ENCODE measurements around the gene DPYD.

DPYD gene

DNA sequence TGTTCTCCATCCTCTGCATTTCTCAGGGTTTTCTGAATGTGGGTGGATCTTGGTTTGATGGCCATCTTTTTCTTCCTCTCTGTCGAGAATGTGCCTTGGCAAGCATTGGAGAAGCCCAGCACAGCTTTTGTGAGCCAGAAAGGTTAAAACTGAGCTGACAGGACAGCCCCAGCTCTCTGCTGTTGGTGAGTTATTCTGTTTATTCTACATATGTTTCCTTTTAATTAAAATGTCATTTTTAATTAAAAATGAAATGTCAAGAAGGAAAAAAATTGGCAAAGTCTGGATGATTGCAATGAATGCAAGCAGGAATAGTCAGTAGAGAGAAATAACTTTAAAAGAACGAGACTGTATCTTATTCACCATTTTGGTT, 873.4 kb downstream of the DPYD start:
- POLR2A ChIA-PET, result no interaction called here
- CTCF ChIA-PET, result interaction anchor here (1.0 kb wide), 1 partner anchor 78 kb away, joined by 3 read pairs; no protein-coding TSS in a partner anchor
- TF ChIP-seq ELF4 (IDR thresholded peaks at IDR 0.05) (no peak), SP1 (IDR thresholded peaks at IDR 0.05) (no peak)

DNA sequence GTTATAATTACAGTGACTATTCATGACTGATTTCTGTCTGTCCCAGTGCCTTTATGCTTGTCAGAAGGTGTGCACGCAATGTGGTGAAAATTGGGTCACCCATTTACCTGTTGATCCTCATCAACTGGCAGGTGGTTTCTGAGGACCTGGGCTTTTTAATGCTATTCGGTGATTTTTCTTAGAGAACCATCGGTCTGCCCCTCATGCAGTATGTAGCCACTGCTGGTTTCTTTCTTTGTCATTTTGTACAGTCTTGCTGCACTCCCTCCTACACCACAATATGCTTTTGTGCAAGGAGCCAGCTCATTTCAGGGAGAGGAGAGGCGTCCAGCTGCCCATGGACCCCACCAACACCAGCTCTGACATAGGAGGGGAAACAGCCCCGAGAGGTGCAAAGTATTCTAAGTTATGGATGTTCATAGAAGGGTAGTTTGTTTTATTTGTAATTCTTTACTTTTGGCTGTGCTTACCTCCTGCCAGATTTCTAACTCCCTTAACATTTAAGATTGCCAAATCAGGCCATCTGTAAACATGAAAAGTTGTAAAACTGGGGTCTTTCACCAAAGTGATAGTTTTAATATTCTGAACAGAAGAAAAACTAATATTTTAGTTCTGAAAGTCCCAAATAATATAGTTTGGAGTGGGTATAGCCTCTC, 873.9 kb downstream of the DPYD start:
- DNase-seq (ENCODE audit: extremely low spot score), result no peak
- ChIA-PET POLR2A (no interaction called here), CTCF (no interaction called here)
- TF ChIP-seq, protein P1, sequence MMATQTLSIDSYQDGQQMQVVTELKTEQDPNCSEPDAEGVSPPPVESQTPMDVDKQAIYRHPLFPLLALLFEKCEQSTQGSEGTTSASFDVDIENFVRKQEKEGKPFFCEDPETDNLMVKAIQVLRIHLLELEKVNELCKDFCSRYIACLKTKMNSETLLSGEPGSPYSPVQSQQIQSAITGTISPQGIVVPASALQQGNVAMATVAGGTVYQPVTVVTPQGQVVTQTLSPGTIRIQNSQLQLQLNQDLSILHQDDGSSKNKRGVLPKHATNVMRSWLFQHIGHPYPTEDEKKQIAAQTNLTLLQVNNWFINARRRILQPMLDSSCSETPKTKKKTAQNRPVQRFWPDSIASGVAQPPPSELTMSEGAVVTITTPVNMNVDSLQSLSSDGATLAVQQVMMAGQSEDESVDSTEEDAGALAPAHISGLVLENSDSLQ (IDR thresholded peaks at IDR 0.05), result no peak
- TF ChIP-seq BHLHE40 (IDR thresholded peaks at IDR 0.05; ENCODE audit: borderline replicate concordance) (no peak), SP1 (IDR thresholded peaks at IDR 0.05) (no peak), SUZ12 (IDR thresholded peaks at IDR 0.05) (no peak), TARDBP (IDR thresholded peaks at IDR 0.05) (no peak), LEF1 (IDR thresholded peaks at IDR 0.05; ENCODE audit: borderline replicate concordance) (no peak), HDGF (IDR thresholded peaks at IDR 0.05; ENCODE audit: borderline replicate concordance) (no peak), ELF4 (IDR thresholded peaks at IDR 0.05) (no peak), ZNF384 (IDR thresholded peaks at IDR 0.05) (no peak), NFRKB (IDR thresholded peaks at IDR 0.05) (no peak), CTBP1 (IDR thresholded peaks at IDR 0.05; ENCODE audit: borderline replicate concordance) (no peak), FOXA1 (IDR thresholded peaks at IDR 0.05) (no peak)

More for the DNA sequence above, 873.4 kb downstream of the DPYD start:
- no peak for DNase-seq (ENCODE audit: extremely low spot score)

DNA sequence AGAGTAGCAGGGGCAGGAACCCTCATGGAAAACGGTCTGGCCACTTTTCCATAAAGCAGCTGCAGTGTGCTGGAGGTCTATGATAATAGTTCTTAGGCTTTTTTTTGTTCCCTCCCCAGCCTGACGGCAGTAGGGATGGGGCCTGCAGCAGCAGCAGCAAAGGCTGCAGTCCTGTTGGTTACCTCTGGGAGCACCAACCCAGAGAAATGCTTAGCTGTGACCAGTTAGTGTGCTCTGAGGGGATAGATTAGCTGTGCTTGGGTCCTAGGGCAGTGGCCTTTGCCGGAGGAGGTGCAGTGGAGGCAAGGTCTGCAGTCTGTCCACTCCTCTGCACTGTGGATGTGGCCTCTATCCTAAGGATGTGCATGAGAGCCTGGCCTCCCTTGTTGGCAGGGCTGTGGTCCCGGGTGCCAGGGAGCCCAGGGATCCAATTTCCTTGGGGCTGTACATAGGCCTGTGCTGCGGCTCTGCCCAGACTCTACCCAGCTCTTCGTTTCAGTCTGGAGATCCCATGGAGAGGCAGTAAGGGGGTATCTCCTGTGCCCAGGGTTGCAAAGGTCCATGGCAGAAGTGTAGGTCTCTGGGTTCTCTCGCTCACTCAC, 876.6 kb downstream of the DPYD start:
- no peak for DNase-seq (ENCODE audit: extremely low spot score)
- TF ChIP-seq LEF1 (IDR thresholded peaks at IDR 0.05; ENCODE audit: borderline replicate concordance), result no peak
- TF ChIP-seq, protein P1 (IDR thresholded peaks at IDR 0.05), result no peak
- no peak for TF ChIP-seq FOXK2 (IDR thresholded peaks at IDR 0.05)
- no peak for TF ChIP-seq HDGF (IDR thresholded peaks at IDR 0.05; ENCODE audit: borderline replicate concordance)
- no peak for TF ChIP-seq NFRKB (IDR thresholded peaks at IDR 0.05)
- TF ChIP-seq ARNT (IDR thresholded peaks at IDR 0.05), result no peak
- no peak for TF ChIP-seq L3MBTL2 (conservative IDR thresholded peaks at IDR 0.05)
- TF ChIP-seq TARDBP (IDR thresholded peaks at IDR 0.05), result no peak
- CTCF ChIA-PET, result no interaction called here
- POLR2A ChIA-PET, result no interaction called here

DNA sequence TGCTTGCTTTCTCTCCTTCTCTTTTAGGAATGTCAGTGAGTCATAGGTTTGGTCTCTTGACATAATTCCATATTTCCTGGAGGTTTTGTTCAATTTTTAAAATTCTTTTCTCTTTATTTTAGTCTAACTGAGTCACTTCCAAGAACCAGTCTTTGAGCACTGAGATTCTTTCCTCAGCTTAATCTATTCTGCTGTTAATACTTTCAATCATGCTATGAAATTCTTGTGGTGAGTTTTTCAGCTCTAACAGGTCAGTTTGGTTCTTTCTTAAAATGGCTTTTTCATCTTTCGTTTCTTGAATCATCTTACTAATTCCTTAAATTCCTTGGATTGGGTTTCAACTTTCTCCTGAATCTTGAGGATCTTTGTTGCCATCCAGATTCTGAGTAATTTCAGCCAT, 878.3 kb downstream of the DPYD start:
- TF ChIP-seq BHLHE40 (IDR thresholded peaks at IDR 0.05; ENCODE audit: borderline replicate concordance) (no peak), TARDBP (IDR thresholded peaks at IDR 0.05) (no peak), FOXM1 (IDR thresholded peaks at IDR 0.05; ENCODE audit: borderline replicate concordance) (no peak), ELF4 (IDR thresholded peaks at IDR 0.05) (no peak), HDGF (IDR thresholded peaks at IDR 0.05; ENCODE audit: borderline replicate concordance) (no peak), CTBP1 (IDR thresholded peaks at IDR 0.05; ENCODE audit: borderline replicate concordance) (no peak), ARNT (IDR thresholded peaks at IDR 0.05) (no peak), FOXK2 (IDR thresholded peaks at IDR 0.05) (no peak), FOXA1 (IDR thresholded peaks at IDR 0.05) (no peak), SUZ12 (IDR thresholded peaks at IDR 0.05) (no peak), LEF1 (IDR thresholded peaks at IDR 0.05; ENCODE audit: borderline replicate concordance) (no peak), NFRKB (IDR thresholded peaks at IDR 0.05) (no peak), L3MBTL2 (conservative IDR thresholded peaks at IDR 0.05) (no peak), SP1 (IDR thresholded peaks at IDR 0.05) (no peak), ZNF384 (IDR thresholded peaks at IDR 0.05) (no peak)
- TF ChIP-seq, protein P1 (IDR thresholded peaks at IDR 0.05), result no peak
- DNase-seq (ENCODE audit: extremely low spot score), result no peak
- CTCF ChIA-PET, result no interaction called here
- POLR2A ChIA-PET, result no interaction called here

DNA sequence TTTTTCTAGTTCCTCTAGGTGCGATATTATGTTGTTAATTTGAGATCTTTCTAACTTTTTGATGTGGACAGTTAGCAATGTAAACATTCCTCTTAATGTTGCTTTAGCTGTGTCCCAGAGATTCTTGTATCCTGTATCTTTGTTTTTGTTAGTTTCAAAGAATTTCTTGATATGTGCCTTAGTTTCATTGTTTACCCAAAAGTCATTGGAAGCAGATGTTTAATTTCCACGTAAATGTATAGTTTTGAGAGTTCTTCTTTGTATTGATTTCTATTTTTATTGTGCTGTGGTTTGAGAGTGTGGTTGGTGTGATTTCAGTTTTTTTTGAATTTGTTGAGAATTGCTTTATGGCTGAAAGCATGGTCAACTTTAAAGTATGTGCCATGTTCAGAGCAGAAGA, 879.8 kb downstream of the DPYD start:
- DNase-seq (ENCODE audit: extremely low spot score), result no peak
- ChIA-PET CTCF (interaction anchor here (0.8 kb wide), 1 partner anchor 14 kb away, joined by 3 read pairs; no protein-coding TSS in a partner anchor), POLR2A (no interaction called here)
- no peak for TF ChIP-seq BHLHE40 (IDR thresholded peaks at IDR 0.05; ENCODE audit: borderline replicate concordance)
- TF ChIP-seq HDGF (IDR thresholded peaks at IDR 0.05; ENCODE audit: borderline replicate concordance), result no peak
- no peak for TF ChIP-seq ZNF384 (IDR thresholded peaks at IDR 0.05)
- no peak for TF ChIP-seq NFRKB (IDR thresholded peaks at IDR 0.05)
- no peak for TF ChIP-seq LEF1 (IDR thresholded peaks at IDR 0.05; ENCODE audit: borderline replicate concordance)
- TF ChIP-seq TARDBP (IDR thresholded peaks at IDR 0.05), result no peak
- no peak for TF ChIP-seq FOXM1 (IDR thresholded peaks at IDR 0.05; ENCODE audit: borderline replicate concordance)
- no peak for TF ChIP-seq SUZ12 (IDR thresholded peaks at IDR 0.05)
- TF ChIP-seq FOXA1 (IDR thresholded peaks at IDR 0.05), result no peak
- no peak for TF ChIP-seq ELF4 (IDR thresholded peaks at IDR 0.05)
- no peak for TF ChIP-seq FOXK2 (IDR thresholded peaks at IDR 0.05)
- TF ChIP-seq, protein P1 (IDR thresholded peaks at IDR 0.05), result no peak
- no peak for TF ChIP-seq SP1 (IDR thresholded peaks at IDR 0.05)
- no peak for TF ChIP-seq CTBP1 (IDR thresholded peaks at IDR 0.05; ENCODE audit: borderline replicate concordance)
- no peak for TF ChIP-seq ARNT (IDR thresholded peaks at IDR 0.05)
- no peak for TF ChIP-seq L3MBTL2 (conservative IDR thresholded peaks at IDR 0.05)

Data from HEK293T (cell line).